ENCODE measurements around the gene UHMK1. TPM values are rescaled to one million over a fixed set of nuclear protein-coding genes. Genes with fewer than 3 reads are reported as not detected.

UHMK1 gene
- total RNA-seq, 1 donor from 2014 or later, result 37.6 TPM

DNA sequence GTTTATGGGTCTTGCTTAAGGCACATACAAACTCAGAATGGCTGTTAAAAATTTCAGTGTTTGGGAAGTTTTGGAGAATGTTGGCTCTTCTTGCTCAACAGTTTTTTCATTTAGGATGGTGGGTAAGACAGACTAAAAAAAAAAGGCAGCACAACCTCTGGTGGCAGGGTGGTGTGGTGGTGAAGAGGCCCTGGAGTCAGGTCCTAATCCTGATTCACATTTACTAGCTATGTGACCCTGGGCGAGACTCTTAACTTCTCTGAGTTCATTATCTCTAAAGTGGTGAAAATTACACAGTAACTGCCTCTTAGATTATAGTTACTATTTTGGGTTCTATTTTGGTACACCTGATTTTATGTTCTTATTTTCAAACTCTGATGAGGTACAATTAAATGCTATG is 75.5 kb downstream of the UHMK1 start:
- no peak overlapping the region for H3K4me3 ChIP-seq (ENCODE audit: low read depth, low read length)
- TF ChIP-seq, protein P1, sequence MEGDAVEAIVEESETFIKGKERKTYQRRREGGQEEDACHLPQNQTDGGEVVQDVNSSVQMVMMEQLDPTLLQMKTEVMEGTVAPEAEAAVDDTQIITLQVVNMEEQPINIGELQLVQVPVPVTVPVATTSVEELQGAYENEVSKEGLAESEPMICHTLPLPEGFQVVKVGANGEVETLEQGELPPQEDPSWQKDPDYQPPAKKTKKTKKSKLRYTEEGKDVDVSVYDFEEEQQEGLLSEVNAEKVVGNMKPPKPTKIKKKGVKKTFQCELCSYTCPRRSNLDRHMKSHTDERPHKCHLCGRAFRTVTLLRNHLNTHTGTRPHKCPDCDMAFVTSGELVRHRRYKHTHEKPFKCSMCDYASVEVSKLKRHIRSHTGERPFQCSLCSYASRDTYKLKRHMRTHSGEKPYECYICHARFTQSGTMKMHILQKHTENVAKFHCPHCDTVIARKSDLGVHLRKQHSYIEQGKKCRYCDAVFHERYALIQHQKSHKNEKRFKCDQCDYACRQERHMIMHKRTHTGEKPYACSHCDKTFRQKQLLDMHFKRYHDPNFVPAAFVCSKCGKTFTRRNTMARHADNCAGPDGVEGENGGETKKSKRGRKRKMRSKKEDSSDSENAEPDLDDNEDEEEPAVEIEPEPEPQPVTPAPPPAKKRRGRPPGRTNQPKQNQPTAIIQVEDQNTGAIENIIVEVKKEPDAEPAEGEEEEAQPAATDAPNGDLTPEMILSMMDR (conservative IDR thresholded peaks at IDR 0.05; ENCODE audit: low read depth, low read length), result no peak
- no peak for DNase-seq (ENCODE audit: low read depth)

DNA sequence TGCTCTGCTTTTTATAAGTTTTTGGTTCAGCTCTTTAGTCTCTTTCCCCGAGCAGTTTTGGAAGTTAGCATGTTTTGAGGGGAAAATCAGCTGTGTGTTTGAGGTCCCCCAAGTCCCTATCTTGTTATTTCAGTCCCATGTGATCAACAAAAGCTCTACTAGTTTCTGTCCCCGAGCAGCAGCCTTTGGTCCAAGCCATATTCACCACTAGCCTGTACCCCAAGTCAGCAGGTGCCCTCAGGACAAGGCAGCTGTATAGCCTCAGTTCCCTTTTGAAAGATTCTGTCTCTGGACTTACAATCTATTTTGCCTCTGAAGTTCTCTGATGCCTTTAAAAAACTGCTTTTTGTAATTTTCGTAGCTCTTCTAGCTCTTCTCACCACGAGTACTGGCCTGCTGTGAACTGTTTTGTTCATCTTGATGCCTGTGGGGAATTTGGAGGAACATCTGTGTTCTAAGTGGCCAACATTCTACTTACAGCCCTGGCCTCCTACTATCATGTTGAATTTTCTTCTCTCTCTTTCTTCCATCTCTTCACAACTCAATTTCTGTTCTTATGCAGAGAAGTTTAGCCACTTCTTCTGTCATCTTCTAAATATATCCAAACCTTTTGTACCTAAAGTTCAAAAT is 80.6 kb downstream of the UHMK1 start:
- TF ChIP-seq, protein P1 (conservative IDR thresholded peaks at IDR 0.05; ENCODE audit: low read depth, low read length), result no peak
- H3K4me3 ChIP-seq (ENCODE audit: low read depth, low read length), result no peak overlapping the region
- DNase-seq (ENCODE audit: low read depth), result no peak

DNA sequence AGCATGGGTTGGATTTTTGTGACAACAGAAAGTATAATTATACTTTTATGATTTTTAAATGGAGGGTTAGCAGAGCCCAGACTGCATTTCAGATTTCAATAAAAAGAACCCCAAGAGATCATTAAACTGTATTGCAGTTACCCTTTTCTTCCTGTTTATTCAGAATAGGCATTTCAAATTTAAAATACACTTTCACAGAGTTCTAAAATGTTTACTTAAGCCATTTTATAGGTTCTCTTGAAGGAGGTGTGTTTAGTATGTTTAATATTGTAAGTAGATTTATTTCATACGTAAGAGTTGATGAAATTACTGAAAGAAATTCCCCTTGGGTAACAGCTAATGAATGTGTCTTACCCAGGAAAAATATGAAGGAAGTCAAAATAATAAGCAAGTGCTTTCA is 81.3 kb downstream of the UHMK1 start:
- DNase-seq (ENCODE audit: low read depth), result no peak
- no peak overlapping the region for H3K4me3 ChIP-seq (ENCODE audit: low read depth, low read length)
- TF ChIP-seq, protein P1 (conservative IDR thresholded peaks at IDR 0.05; ENCODE audit: low read depth, low read length), result no peak

Other genes starting within 250 kb of the UHMK1 start
- not detected in 2 replicates for gene SPATA46, start 121.0 kb upstream of the UHMK1 start, total RNA-seq
- gene C1orf226, start 116.1 kb upstream of the UHMK1 start, total RNA-seq, result 2.5 and 5.9 TPM in 2 replicates
- gene SH2D1B, start 85.7 kb upstream of the UHMK1 start, total RNA-seq, result 0.07 and 0.23 TPM in 2 replicates
- 58.2 and 71.5 TPM in 2 replicates for gene UAP1, start 63.9 kb downstream of the UHMK1 start, total RNA-seq
- gene DDR2, start 134.6 kb downstream of the UHMK1 start, total RNA-seq, result 0.07 and 1.3 TPM in 2 replicates

Data from epithelial cell of proximal tubule (primary cell).